ENCODE results near the gene RACK1. TPM values are rescaled to one million over a fixed set of nuclear protein-coding genes. Genes with fewer than 3 reads are reported as not detected.

RACK1 gene
- total RNA-seq, 2 donors from 2014 or later: 3,606 to 3,662 TPM

- H3K27me3 Mint-ChIP-seq (ENCODE audit: low read depth): no peaks in the 10 kb centered on the region
- ATAC-seq (replicated peaks in 1 of 2): peak in 1 of 2 donors; percentile 2
- H3K4me3 Mint-ChIP-seq: peak overlapping the region; percentile 98 to 100
- no peaks in the 10 kb centered on the region for H3K9me3 Mint-ChIP-seq
- DNase-seq: peak; percentile 43 to 52
- H3K36me3 Mint-ChIP-seq (ENCODE audit: insufficient read depth in 2 of 2): peaks cover 2 to 10% of the 10 kb centered on the region in 2 donors
- H3K27ac Mint-ChIP-seq: peak overlapping the region; percentile 100
- H3K4me1 Mint-ChIP-seq (ENCODE audit: low read depth): peaks cover 51% of the 10 kb centered on the region
Observed at GRCh38 chr5:181189962-181190710, 53.6 kb downstream of the RACK1 start.

- H3K9me3 Mint-ChIP-seq: no peaks in the 10 kb centered on the region
- H3K4me3 Mint-ChIP-seq: peak overlapping the region; percentile 98 to 100
- no peaks in the 10 kb centered on the region for H3K27me3 Mint-ChIP-seq (ENCODE audit: low read depth)
- ATAC-seq (replicated peaks in 1 of 2): peak; percentile 28 to 31
- peaks cover 56% of the 10 kb centered on the region for H3K4me1 Mint-ChIP-seq (ENCODE audit: low read depth)
- DNase-seq: peak; percentile 69 to 79
- H3K36me3 Mint-ChIP-seq (ENCODE audit: insufficient read depth in 2 of 2): peaks cover 2 to 10% of the 10 kb centered on the region in 2 donors
- H3K27ac Mint-ChIP-seq: peak overlapping the region; percentile 100
Observed at GRCh38 chr5:181189363-181189961, 54.2 kb downstream of the RACK1 start.

GRCh38 chr5:181188700-181189362 is 54.9 kb downstream of the RACK1 start:
- ATAC-seq (replicated peaks in 1 of 2) (peak; percentile 4 to 9), DNase-seq (peak; percentile 79 to 86)
- no peaks in the 10 kb centered on the region for H3K9me3 Mint-ChIP-seq
- peaks cover 2 to 10% of the 10 kb centered on the region in 2 donors for H3K36me3 Mint-ChIP-seq (ENCODE audit: insufficient read depth in 2 of 2)
- H3K27me3 Mint-ChIP-seq (ENCODE audit: low read depth): no peaks in the 10 kb centered on the region
- H3K27ac Mint-ChIP-seq: peak overlapping the region; percentile 100
- H3K4me3 Mint-ChIP-seq: peak overlapping the region; percentile 98 to 100
- peaks cover 61% of the 10 kb centered on the region for H3K4me1 Mint-ChIP-seq (ENCODE audit: low read depth)

GRCh38 chr5:181187500-181188213 is 56.0 kb downstream of the RACK1 start:
- H3K36me3 Mint-ChIP-seq (ENCODE audit: insufficient read depth in 2 of 2): peaks cover 2 to 10% of the 10 kb centered on the region in 2 donors
- no peaks in the 10 kb centered on the region for H3K9me3 Mint-ChIP-seq
- ATAC-seq (replicated peaks in 1 of 2) (no peak), DNase-seq (peak; percentile 68 to 69)
- no peaks in the 10 kb centered on the region for H3K27me3 Mint-ChIP-seq (ENCODE audit: low read depth)
- peaks cover 53% of the 10 kb centered on the region for H3K4me1 Mint-ChIP-seq (ENCODE audit: low read depth)
- H3K27ac Mint-ChIP-seq: peak overlapping the region; percentile 100
- H3K4me3 Mint-ChIP-seq: peak overlapping the region; percentile 98 to 100

- Mint-ChIP-seq H3K9me3 (no peaks in the 10 kb centered on the region), H3K4me1 (ENCODE audit: low read depth) (peaks cover 53% of the 10 kb centered on the region), H3K4me3 (peak overlapping the region; percentile 98 to 100), H3K27me3 (ENCODE audit: low read depth) (no peaks in the 10 kb centered on the region), H3K27ac (peak overlapping the region; percentile 100), H3K36me3 (ENCODE audit: insufficient read depth in 2 of 2) (peaks cover 2 to 10% of the 10 kb centered on the region in 2 donors)
- ATAC-seq (replicated peaks in 1 of 2) (no peak), DNase-seq (no peak)
Observed at GRCh38 chr5:181186986-181187499, 56.7 kb downstream of the RACK1 start.

Other genes with a start within 250 kb of the RACK1 start
- under 1 TPM in 1 of 2 donors, not detected in 1; 0.55 TPM for gene BTNL9, start 203.6 kb downstream of the RACK1 start, total RNA-seq
- not detected for gene OR2V1, start 112.7 kb downstream of the RACK1 start, total RNA-seq
- not detected for gene OR2V2, start 96.3 kb downstream of the RACK1 start, total RNA-seq
- 1 to 10 TPM; 2.4 to 2.9 TPM for gene TRIM7, start 38.7 kb downstream of the RACK1 start, total RNA-seq
- gene TRIM41, start 20.6 kb downstream of the RACK1 start, total RNA-seq: 10 to 100 TPM; 42.1 to 52.1 TPM
- 10 to 100 TPM; 19.2 to 22.7 TPM for gene TRIM52, start 17.2 kb upstream of the RACK1 start, total RNA-seq
- gene OR4F3, start 123.4 kb upstream of the RACK1 start, total RNA-seq: not detected